ENCODE data around the gene VTI1A. TPM values are rescaled to one million over a fixed set of nuclear protein-coding genes. Genes with fewer than 3 reads are reported as not detected.
A peak's percentile ranks its signal among the peaks of the same experiment; 100 is the strongest.
"Not testable (repeated sequence)": the region's sequence is repeated elsewhere in the genome, so short reads cannot be mapped to it uniquely, and the experiment has no call there.

The VTI1A gene
- total RNA-seq = 10 to 100 TPM; 24.9 to 28.4 TPM

GRCh38 chr10:112446855-112447619 is at the start of gene VTI1A, which contains the start of gene ZDHHC6:
TSS of gene VTI1A (plus strand) at chr10:112447215. CDS start at chr10:112447374, 159 bp downstream.
TSS of gene ZDHHC6 (minus strand) at chr10:112446914. CDS start at chr10:112445436, 1,478 bp downstream.
- CTCF ChIA-PET = interaction anchor here (0.9 to 1.7 kb wide), 4 partner anchors 10 to 22 kb away, joined by 3 to 7 read pairs (median 4); no protein-coding TSS in a partner anchor
- Mint-ChIP-seq H3K4me3 (peak within 1 kb of the TSS; percentile 84), H3K9me3 (no peaks in the 10 kb centered on the region), H3K36me3 (ENCODE audit: low read depth) (peaks cover 26% of the 10 kb centered on the region), H3K4me1 (ENCODE audit: low read depth) (peaks cover 58% of the 10 kb centered on the region), H3K27me3 (ENCODE audit: low read depth) (no peaks in the 10 kb centered on the region), H3K27ac (peak within 1 kb of the TSS; percentile 86)
- DNase-seq = peak; percentile 89
- intact Hi-C loops (cut with micrococcal nuclease) = loop anchor here (1.0 to 5.0 kb wide), 4 partner anchors 14 to 265 kb away; partner anchors contain the start of gene GPAM

- CTCF ChIA-PET = no interaction called here
- H3K4me1 Mint-ChIP-seq (ENCODE audit: low read depth) = peaks cover 11% of the 10 kb centered on the region
- H3K27ac Mint-ChIP-seq = no peak overlapping the region
- intact Hi-C loops (cut with micrococcal nuclease) = no loop called here
- H3K27me3 Mint-ChIP-seq (ENCODE audit: low read depth) = no peaks in the 10 kb centered on the region
- no peak for DNase-seq
- no peak overlapping the region for H3K4me3 Mint-ChIP-seq
- H3K36me3 Mint-ChIP-seq (ENCODE audit: low read depth) = peaks cover 17% of the 10 kb centered on the region
- H3K9me3 Mint-ChIP-seq = no peaks in the 10 kb centered on the region
These were observed 49.4 kb upstream of the VTI1A start for GRCh38 chr10:112397592-112397991.

DNA sequence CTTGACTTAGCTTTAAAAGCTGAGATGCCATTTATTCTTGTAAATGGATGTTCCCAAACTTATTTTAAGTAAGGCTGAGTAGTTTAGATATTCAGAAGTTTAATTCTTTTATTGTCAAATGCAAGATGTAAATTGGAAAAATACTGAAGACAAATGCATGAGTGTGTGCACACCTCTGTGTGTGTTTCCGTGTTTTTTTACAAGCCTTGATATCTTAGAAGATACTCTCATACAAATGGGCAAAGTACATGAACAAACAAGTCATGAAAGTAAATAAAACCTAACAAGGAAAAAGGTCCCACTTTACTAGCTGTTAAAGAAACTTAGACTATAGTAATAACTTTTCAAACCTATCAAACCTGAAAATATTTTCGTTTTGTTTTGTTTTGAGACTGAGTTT is 44.1 kb upstream of the VTI1A start:
- peaks cover 5% of the 10 kb centered on the region for H3K4me1 Mint-ChIP-seq (ENCODE audit: low read depth)
- intact Hi-C loops (cut with micrococcal nuclease) = no loop called here
- H3K4me3 Mint-ChIP-seq = no peak overlapping the region
- no peaks in the 10 kb centered on the region for H3K27me3 Mint-ChIP-seq (ENCODE audit: low read depth)
- H3K9me3 Mint-ChIP-seq = no peaks in the 10 kb centered on the region
- H3K36me3 Mint-ChIP-seq (ENCODE audit: low read depth) = peaks cover 38% of the 10 kb centered on the region
- no peak for DNase-seq
- no peak overlapping the region for H3K27ac Mint-ChIP-seq
- CTCF ChIA-PET = no interaction called here

GRCh38 chr10:112404617-112405016 is 42.4 kb upstream of the VTI1A start:
- intact Hi-C loops (cut with micrococcal nuclease) = no loop called here

DNA sequence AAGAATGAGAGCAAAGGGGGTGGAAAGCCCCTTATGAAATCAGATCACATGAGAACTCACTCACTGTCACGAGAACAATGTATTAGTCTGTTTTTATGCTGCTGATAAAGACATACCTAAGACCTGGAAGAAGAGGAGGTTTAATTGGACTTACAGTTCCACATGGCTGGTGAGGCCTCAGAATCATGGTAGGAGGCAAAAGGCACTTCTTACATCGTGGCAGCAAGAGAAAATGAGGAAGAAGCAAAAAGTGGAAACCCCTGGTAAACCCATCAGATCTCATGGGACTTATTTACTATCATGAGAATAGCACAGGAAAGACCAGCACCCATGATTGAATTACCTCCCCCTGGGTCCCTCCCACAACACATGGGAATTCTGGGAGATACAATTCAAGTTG is 40.2 kb upstream of the VTI1A start:
- H3K36me3 Mint-ChIP-seq (ENCODE audit: low read depth) = peaks cover 33% of the 10 kb centered on the region
- H3K4me1 Mint-ChIP-seq (ENCODE audit: low read depth); H3K27ac Mint-ChIP-seq: not testable (repeated sequence)

More at GRCh38 chr10:112404617-112405016, 42.4 kb upstream of the VTI1A start:
- Mint-ChIP-seq H3K4me1 (ENCODE audit: low read depth) (peaks cover 5% of the 10 kb centered on the region), H3K27me3 (ENCODE audit: low read depth) (no peaks in the 10 kb centered on the region), H3K36me3 (ENCODE audit: low read depth) (peaks cover 33% of the 10 kb centered on the region), H3K4me3 (no peak overlapping the region), H3K27ac (no peak overlapping the region), H3K9me3 (no peaks in the 10 kb centered on the region)
- DNase-seq = no peak
- CTCF ChIA-PET = no interaction called here

GRCh38 chr10:112407696-112408095 is 39.3 kb upstream of the VTI1A start:
- no peaks in the 10 kb centered on the region for H3K27me3 Mint-ChIP-seq (ENCODE audit: low read depth)
- no peak overlapping the region for H3K4me3 Mint-ChIP-seq
- H3K9me3 Mint-ChIP-seq = no peaks in the 10 kb centered on the region
- intact Hi-C loops (cut with micrococcal nuclease) = no loop called here
- no peak for DNase-seq
- H3K36me3 Mint-ChIP-seq (ENCODE audit: low read depth) = peaks cover 30% of the 10 kb centered on the region
- H3K27ac Mint-ChIP-seq = peak overlapping the region; percentile 18
- peaks cover 5% of the 10 kb centered on the region for H3K4me1 Mint-ChIP-seq (ENCODE audit: low read depth)
- CTCF ChIA-PET = no interaction called here

More for the DNA sequence above, 40.2 kb upstream of the VTI1A start:
- DNase-seq; H3K4me3 Mint-ChIP-seq; H3K9me3 Mint-ChIP-seq; intact Hi-C loops (cut with micrococcal nuclease); CTCF ChIA-PET; H3K27me3 Mint-ChIP-seq (ENCODE audit: low read depth): not testable (repeated sequence)

- no peak overlapping the region for H3K27ac Mint-ChIP-seq
- CTCF ChIA-PET = no interaction called here
- no peak for DNase-seq
- no peak overlapping the region for H3K4me3 Mint-ChIP-seq
- peaks cover 33% of the 10 kb centered on the region for H3K36me3 Mint-ChIP-seq (ENCODE audit: low read depth)
- H3K27me3 Mint-ChIP-seq (ENCODE audit: low read depth) = no peaks in the 10 kb centered on the region
- peaks cover 5% of the 10 kb centered on the region for H3K4me1 Mint-ChIP-seq (ENCODE audit: low read depth)
- H3K9me3 Mint-ChIP-seq = no peaks in the 10 kb centered on the region
- intact Hi-C loops (cut with micrococcal nuclease) = no loop called here
These were observed 37.7 kb upstream of the VTI1A start for GRCh38 chr10:112409299-112409698.

GRCh38 chr10:112409755-112410154 is 37.3 kb upstream of the VTI1A start:
- intact Hi-C loops (cut with micrococcal nuclease) = no loop called here
- Mint-ChIP-seq H3K27me3 (ENCODE audit: low read depth) (no peaks in the 10 kb centered on the region), H3K9me3 (no peaks in the 10 kb centered on the region), H3K27ac (no peak overlapping the region), H3K36me3 (ENCODE audit: low read depth) (peaks cover 34% of the 10 kb centered on the region), H3K4me1 (ENCODE audit: low read depth) (peaks cover 5% of the 10 kb centered on the region), H3K4me3 (no peak overlapping the region)
- CTCF ChIA-PET = no interaction called here
- no peak for DNase-seq

- Mint-ChIP-seq H3K27ac (no peak overlapping the region), H3K9me3 (no peaks in the 10 kb centered on the region), H3K36me3 (ENCODE audit: low read depth) (peaks cover 34% of the 10 kb centered on the region), H3K27me3 (ENCODE audit: low read depth) (no peaks in the 10 kb centered on the region), H3K4me3 (no peak overlapping the region), H3K4me1 (ENCODE audit: low read depth) (no peaks in the 10 kb centered on the region)
- intact Hi-C loops (cut with micrococcal nuclease) = no loop called here
- no peak for DNase-seq
- CTCF ChIA-PET = interaction anchor here (1.0 kb wide), 1 partner anchor 60 kb away, joined by 3 read pairs; no protein-coding TSS in a partner anchor
These were observed 34.3 kb upstream of the VTI1A start for GRCh38 chr10:112412696-112413095.

GRCh38 chr10:112421731-112422130 is 25.3 kb upstream of the VTI1A start:
- no peaks in the 10 kb centered on the region for H3K9me3 Mint-ChIP-seq
- H3K27ac Mint-ChIP-seq = no peak overlapping the region
- no peak for DNase-seq
- CTCF ChIA-PET = interaction anchor here (1.1 kb wide), 2 partner anchors 13 to 14 kb away, joined by 3 read pairs; no protein-coding TSS in a partner anchor
- H3K36me3 Mint-ChIP-seq (ENCODE audit: low read depth) = peaks cover 22% of the 10 kb centered on the region
- no peak overlapping the region for H3K4me3 Mint-ChIP-seq
- no peaks in the 10 kb centered on the region for H3K27me3 Mint-ChIP-seq (ENCODE audit: low read depth)
- H3K4me1 Mint-ChIP-seq (ENCODE audit: low read depth) = no peaks in the 10 kb centered on the region
- intact Hi-C loops (cut with micrococcal nuclease) = no loop called here

DNA sequence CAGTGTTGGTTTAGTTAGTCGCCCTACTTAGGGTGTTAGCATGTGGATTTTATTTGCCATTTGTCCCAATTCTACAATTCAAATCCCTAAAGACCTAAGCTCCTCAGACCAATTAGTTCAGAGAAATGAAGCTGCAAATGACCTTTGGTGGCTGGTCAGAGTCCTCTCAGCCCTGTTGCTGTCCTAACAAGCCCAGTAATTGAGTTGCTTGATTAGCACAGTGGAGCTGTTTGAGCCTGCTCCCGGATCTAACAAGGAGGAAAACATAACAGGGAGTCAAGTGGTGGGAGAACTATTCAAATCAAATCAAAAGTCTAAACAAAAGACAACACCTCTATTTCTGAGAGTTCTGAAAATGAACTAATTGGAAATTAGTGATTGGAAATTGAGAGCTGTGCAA is 22.4 kb upstream of the VTI1A start:
- no peak overlapping the region for H3K27ac Mint-ChIP-seq
- H3K9me3 Mint-ChIP-seq = no peaks in the 10 kb centered on the region
- no peaks in the 10 kb centered on the region for H3K27me3 Mint-ChIP-seq (ENCODE audit: low read depth)
- no peaks in the 10 kb centered on the region for H3K4me1 Mint-ChIP-seq (ENCODE audit: low read depth)
- no peak overlapping the region for H3K4me3 Mint-ChIP-seq
- peaks cover 19% of the 10 kb centered on the region for H3K36me3 Mint-ChIP-seq (ENCODE audit: low read depth)
- CTCF ChIA-PET = interaction anchor here (0.6 to 1.7 kb wide), 4 partner anchors 11 to 48 kb away, joined by 4 to 7 read pairs (median 4); partner anchors contain the start of gene ZDHHC6
- intact Hi-C loops (cut with micrococcal nuclease) = no loop called here
- no peak for DNase-seq

DNA sequence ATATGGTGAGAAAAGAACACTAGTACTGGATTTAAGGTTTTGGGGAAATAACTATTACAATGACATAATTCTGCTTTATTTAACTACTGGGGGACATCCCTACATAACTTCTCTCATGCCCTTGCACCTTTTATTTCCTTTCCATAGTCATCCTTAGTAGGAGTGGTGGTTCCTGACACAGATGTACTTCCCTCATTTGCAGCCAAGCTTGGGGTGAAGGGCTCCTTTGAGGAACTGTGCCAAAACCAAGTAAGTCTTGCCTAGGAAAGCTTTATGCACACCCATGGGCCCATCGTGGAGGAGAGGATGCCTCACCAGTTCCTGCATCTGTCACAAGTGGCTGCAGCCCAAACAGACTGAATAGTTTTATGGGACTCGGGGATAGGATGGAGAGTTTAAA is 20.9 kb upstream of the VTI1A start:
- intact Hi-C loops (cut with micrococcal nuclease) = no loop called here

DNA sequence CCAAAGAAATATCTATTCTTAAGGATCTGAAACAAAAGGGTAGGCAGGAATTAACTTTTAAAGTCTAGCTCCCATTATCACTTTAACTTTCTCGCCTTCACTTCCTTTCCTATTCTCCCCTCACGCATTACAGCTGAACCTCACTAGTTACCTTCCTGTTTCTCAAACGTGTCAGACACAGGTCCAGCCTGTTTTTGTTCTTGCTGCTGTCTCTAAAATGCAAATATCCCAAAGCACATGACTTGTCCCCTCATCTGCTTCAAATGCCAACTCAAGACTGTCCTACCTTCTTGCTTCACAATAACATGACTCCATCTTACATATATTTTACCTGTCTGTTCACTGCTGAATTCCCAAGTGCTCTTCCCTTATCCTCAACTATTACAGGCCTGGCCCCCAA is 17.9 kb upstream of the VTI1A start:
- no peak overlapping the region for H3K4me3 Mint-ChIP-seq
- no peak for DNase-seq
- H3K9me3 Mint-ChIP-seq = no peaks in the 10 kb centered on the region
- intact Hi-C loops (cut with micrococcal nuclease) = no loop called here
- CTCF ChIA-PET = interaction anchor here (0.6 to 1.1 kb wide), 2 partner anchors 11 to 115 kb away, joined by 3 read pairs; no protein-coding TSS in a partner anchor
- peaks cover 16% of the 10 kb centered on the region for H3K36me3 Mint-ChIP-seq (ENCODE audit: low read depth)
- H3K27me3 Mint-ChIP-seq (ENCODE audit: low read depth) = no peaks in the 10 kb centered on the region
- peak overlapping the region; percentile 2 for H3K27ac Mint-ChIP-seq
- H3K4me1 Mint-ChIP-seq (ENCODE audit: low read depth) = no peaks in the 10 kb centered on the region

More for the DNA sequence above, 20.9 kb upstream of the VTI1A start:
- no peak for DNase-seq
- Mint-ChIP-seq H3K9me3 (no peaks in the 10 kb centered on the region), H3K27me3 (ENCODE audit: low read depth) (no peaks in the 10 kb centered on the region), H3K36me3 (ENCODE audit: low read depth) (peaks cover 17% of the 10 kb centered on the region), H3K4me1 (ENCODE audit: low read depth) (no peaks in the 10 kb centered on the region), H3K4me3 (no peak overlapping the region), H3K27ac (no peak overlapping the region)
- CTCF ChIA-PET = interaction anchor here (0.5 to 1.7 kb wide), 4 partner anchors 9 to 51 kb away, joined by 3 to 7 read pairs (median 6); partner anchors contain the start of gene ZDHHC6
